ENCODE results near the gene CAPN5.

DNA sequence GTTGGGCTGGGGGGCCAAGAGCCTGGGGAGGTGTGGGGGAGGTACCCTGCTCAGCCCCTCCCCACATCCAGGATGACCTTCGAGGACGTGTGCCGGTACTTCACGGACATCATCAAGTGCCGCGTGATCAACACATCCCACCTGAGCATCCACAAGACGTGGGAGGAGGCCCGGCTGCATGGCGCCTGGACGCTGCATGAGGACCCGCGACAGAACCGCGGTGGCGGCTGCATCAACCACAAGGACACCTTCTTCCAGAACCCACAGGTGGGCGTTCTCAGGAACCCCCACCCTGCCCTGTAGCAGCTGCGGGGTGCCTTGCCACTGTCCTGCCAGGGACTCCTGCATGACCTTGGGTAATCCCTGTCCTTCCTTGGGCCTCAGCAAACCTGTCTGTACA lies 51.3 kb downstream of the CAPN5 start:
- TF ChIP-seq YY1 (IDR thresholded peaks at IDR 0.05; ENCODE audit: insufficient read depth, insufficient read length) = no peak
- no peak for TF ChIP-seq ZNF274 (IDR thresholded peaks at IDR 0.05; ENCODE audit: low read depth, low read length)
- no peak for TF ChIP-seq SUZ12 (IDR thresholded peaks at IDR 0.05; ENCODE audit: extremely low read depth, insufficient read depth, insufficient read length)
